Upper lobe of left lung (tissue), 6 donors: ENCODE data around the gene CRIP3. TPM values are rescaled to one million over a fixed set of nuclear protein-coding genes. Genes with fewer than 3 reads are reported as not detected.

ENCODE experiments used
- ATAC-seq, 2 donors: fragments of 200-7000 bp; cut with Tn5 transposase; one replicate each; pipeline ENCODE4 v1.9.1; 2022; ENCODE audit warnings: mild to moderate bottlenecking in 2 of 2, moderate library complexity in 2 of 2; ENCODE audit not compliant: low FRiP score in 2 of 2
- DNase-seq, 2 donors: peaks; one replicate each; pipeline ENCODE4 v3.0.0-alpha.2; 2019 to 2020
- H3K27ac ChIP-seq, 4 donors: fragments of 200-600 bp; sonication (generic); one replicate each; pipeline ENCODE4 v1.5.1; 2016 to 2019
- H3K27me3 ChIP-seq, 4 donors: fragments of 200-600 bp; sonication (generic); one replicate each; pipeline ENCODE4 v1.5.1; 2017 to 2019
- H3K36me3 ChIP-seq, 4 donors: fragments of 200-600 bp; sonication (generic); one replicate each; pipeline ENCODE4 v1.5.1; 2016 to 2019
- H3K4me1 ChIP-seq, 4 donors: fragments of 200-600 bp; sonication (generic); one replicate each; pipeline ENCODE4 v1.5.1; 2018 to 2019
- H3K4me3 ChIP-seq, 4 donors: fragments of 200-600 bp; sonication (generic); one replicate each; pipeline ENCODE4 v1.5.1; 2017 to 2019; ENCODE audit warnings: mild to moderate bottlenecking in 2 of 4, moderate library complexity in 1 of 4
- H3K9me3 ChIP-seq, 4 donors: fragments of 200-600 bp; sonication (generic); one replicate each; pipeline ENCODE4 v1.5.1; 2018 to 2019
- EP300 ChIP-seq, 4 donors: sonication (generic); formaldehyde crosslinking; IDR thresholded peaks; one replicate each; pipeline ENCODE4 v1.5.1; 2017; ENCODE audit warnings: antibody characterized with exemption in 4 of 4, control low read depth in 2 of 4
- POLR2A ChIP-seq, 4 donors: fragments of 450-650 bp; IDR thresholded peaks; one replicate each; pipeline ENCODE4 v1.5.1; 2016 to 2017; ENCODE audit warnings: antibody characterized with exemption in 4 of 4, mild to moderate bottlenecking in 2 of 4
- POLR2AphosphoS5 ChIP-seq, 2 donors: sonication (generic); formaldehyde crosslinking; IDR thresholded peaks; one replicate each; pipeline ENCODE4 v1.5.1; 2017; ENCODE audit warnings: antibody characterized with exemption in 2 of 2
- WGBS, 2 donors: methylation state at CpG; one replicate each; pipeline ENCODE4 v1.1.5; 2017 to 2018; 5-methylcytosine and 5-hydroxymethylcytosine counted together
- total RNA-seq, 6 donors: library from RNA; depleted of rRNA in 4 of 6; stranded (reverse); fragments of >200 nt in 4 of 6; gene quantifications; one replicate each; pipeline versions ENCODE4 v1.1.0 to v1.2.1, GENCODE V29; 2016 to 2021
- TF ChIP-seq, protein P1 (sequence below), 6 experiments: fragments of 450-650 bp in 4 of 6; fragments of 200-600 bp in 2 of 6; sonication (generic) in 2 of 6; IDR thresholded peaks; one replicate each; pipeline ENCODE4 v1.5.1; 2016 to 2019; ENCODE audit warnings: antibody characterized with exemption in 6 of 6
- donor health status: DM: no; HTN: no; CAD: no; lungs with moderate emphysema.
- donor health status: DM: no; HTN: yes; CAD: no; lungs with severe emphysema.

Gene CRIP3
- total RNA-seq, 6 donors from 2014 or later: 1.5 TPM; not detected in 5

DNA sequence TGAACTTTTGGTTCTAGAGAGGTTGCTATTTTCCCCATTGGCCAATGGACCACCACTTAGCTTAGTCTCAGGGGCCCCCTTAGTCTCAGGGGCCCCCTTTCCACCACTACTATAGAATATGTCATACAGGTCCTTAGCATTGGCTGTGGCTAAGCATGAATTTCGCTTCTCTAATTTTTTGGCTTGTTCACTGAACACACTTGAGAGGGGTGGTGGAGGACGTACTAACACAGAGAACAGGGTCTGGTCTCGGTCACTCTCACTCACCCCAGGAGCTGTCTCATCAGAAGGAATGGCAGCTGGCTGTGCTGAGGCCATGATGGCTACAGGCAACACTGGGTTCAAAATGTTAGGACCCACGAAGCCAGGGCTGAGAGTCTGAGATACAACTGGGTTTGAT is 30.5 kb upstream of the CRIP3 start:
- Histone ChIP-seq H3K9me3 (no peaks in the 10 kb centered on the region), H3K36me3 (peaks cover 12 to 72% (median 51%) of the 10 kb centered on the region in 4 donors), H3K27ac (no peak overlapping the region), H3K4me1 (no peaks in the 10 kb centered on the region), H3K27me3 (no peaks in the 10 kb centered on the region), H3K4me3 (no peak overlapping the region)
- DNase-seq (no peak), ATAC-seq (no peak)
- TF ChIP-seq, protein P1, sequence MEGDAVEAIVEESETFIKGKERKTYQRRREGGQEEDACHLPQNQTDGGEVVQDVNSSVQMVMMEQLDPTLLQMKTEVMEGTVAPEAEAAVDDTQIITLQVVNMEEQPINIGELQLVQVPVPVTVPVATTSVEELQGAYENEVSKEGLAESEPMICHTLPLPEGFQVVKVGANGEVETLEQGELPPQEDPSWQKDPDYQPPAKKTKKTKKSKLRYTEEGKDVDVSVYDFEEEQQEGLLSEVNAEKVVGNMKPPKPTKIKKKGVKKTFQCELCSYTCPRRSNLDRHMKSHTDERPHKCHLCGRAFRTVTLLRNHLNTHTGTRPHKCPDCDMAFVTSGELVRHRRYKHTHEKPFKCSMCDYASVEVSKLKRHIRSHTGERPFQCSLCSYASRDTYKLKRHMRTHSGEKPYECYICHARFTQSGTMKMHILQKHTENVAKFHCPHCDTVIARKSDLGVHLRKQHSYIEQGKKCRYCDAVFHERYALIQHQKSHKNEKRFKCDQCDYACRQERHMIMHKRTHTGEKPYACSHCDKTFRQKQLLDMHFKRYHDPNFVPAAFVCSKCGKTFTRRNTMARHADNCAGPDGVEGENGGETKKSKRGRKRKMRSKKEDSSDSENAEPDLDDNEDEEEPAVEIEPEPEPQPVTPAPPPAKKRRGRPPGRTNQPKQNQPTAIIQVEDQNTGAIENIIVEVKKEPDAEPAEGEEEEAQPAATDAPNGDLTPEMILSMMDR (IDR thresholded peaks at IDR 0.05): no peak
- no peak for TF ChIP-seq EP300 (IDR thresholded peaks at IDR 0.05)
- no peak for TF ChIP-seq POLR2A (IDR thresholded peaks at IDR 0.05)
- no peak for TF ChIP-seq POLR2AphosphoS5 (IDR thresholded peaks at IDR 0.05)
- WGBS, 2 donors: 88 to 94% methylated on average over 4 of the region's 4 CpGs

DNA sequence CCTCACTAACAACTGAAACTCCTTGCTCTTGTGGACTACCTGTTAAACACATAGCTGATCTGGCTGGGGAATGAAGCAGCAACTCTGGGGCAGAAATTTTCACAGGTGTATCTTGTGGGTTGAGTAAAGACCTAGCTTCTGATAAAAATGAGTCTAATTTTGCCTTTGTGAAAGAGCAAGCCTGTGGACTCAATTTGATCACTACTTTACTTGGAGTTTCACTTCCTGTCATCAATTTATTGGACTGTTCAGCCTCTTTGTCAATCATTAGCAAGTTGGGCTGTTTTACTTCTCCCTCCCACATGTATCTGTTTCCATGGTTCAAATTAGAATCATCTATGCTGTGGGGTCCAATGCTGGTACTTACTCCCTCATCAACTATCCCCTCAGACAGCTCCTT is 29.6 kb upstream of the CRIP3 start:
- Histone ChIP-seq H3K4me3 (no peak overlapping the region), H3K27me3 (no peaks in the 10 kb centered on the region), H3K36me3 (peaks cover 12 to 63% (median 49%) of the 10 kb centered on the region in 4 donors), H3K27ac (no peak overlapping the region), H3K4me1 (no peaks in the 10 kb centered on the region), H3K9me3 (no peaks in the 10 kb centered on the region)
- ATAC-seq (no peak), DNase-seq (no peak)
- TF ChIP-seq EP300 (IDR thresholded peaks at IDR 0.05) (no peak), POLR2A (IDR thresholded peaks at IDR 0.05) (no peak)

DNA sequence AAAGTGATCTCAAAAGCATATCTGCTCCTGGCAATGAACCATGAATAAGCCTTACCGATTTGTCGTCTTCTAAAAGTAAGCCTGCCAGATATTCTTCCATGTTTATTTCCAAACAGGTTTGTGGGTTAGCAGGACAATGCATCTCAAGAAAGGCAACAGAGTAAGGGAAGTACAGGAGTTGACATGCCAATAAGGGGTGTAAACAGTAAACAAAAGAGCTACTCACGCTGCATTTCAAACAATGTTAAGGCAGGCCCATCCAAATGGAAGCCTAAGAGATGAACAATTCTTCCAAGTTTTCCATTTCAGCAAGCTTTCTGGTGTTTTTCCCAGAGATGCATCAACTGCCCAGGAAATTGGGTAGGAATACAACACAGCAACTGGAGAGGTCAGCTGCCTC is 27.8 kb upstream of the CRIP3 start:
- no peaks in the 10 kb centered on the region for H3K4me1 ChIP-seq
- peaks cover 12 to 45% (median 34%) of the 10 kb centered on the region in 4 donors for H3K36me3 ChIP-seq
- H3K27ac ChIP-seq: no peak overlapping the region
- H3K9me3 ChIP-seq: no peaks in the 10 kb centered on the region
- H3K27me3 ChIP-seq: no peaks in the 10 kb centered on the region
- no peak overlapping the region for H3K4me3 ChIP-seq
- DNase-seq (no peak), ATAC-seq (no peak)
- TF ChIP-seq EP300 (IDR thresholded peaks at IDR 0.05): no peak
- no peak for TF ChIP-seq POLR2AphosphoS5 (IDR thresholded peaks at IDR 0.05)
- TF ChIP-seq POLR2A (IDR thresholded peaks at IDR 0.05): no peak
- 52 to 70% methylated on average over 3 of the region's 3 CpGs for WGBS, 2 donors

DNA sequence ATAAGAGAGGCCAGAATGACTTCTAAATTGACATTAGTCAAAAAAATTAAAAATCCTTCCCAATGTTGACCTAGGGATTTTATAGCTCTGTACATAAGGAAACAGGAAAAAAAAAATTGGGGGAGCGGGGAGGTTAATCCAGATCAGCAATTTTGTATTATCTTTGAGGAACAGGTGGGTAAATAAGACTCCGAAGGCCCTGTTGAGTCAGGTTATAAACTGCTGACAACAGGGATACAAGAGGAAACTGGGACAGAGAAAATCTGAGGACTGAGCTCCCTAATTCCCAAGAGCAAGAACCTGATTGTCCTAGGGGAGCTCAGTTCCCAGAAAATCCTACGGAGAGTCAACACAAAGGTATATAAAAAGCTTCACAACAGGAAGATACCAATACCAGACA is 26.8 kb upstream of the CRIP3 start:
- no peak for ATAC-seq

DNA sequence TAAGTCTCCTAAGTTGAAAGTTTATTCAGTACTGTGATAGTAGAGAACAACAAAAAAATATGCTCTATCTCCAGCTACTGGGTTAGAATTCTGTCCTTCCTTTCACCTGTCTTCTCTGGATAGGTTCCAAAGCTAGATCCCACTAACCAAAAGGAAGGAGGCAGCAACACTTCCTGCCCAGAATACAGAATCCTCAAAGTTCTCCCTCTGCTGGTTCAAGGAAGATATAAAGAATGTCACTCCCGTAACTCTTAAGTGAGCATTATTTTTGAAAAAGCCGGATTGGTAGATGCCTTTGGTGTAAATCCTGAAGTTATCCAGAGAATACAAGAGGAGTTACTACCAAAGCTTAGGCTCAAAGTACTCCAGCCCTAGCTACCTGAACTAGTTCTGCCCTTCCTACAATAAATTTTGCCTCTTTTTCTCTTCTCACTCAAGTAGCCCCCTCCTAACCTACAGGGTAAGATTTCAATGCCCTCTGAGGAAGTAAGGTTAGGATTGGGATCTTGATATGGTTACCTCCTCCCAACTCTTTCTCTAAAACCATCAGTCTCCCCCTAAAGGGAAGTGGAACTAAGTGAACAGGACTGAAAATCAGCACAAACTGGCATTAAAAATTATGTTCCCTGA is 26.0 kb upstream of the CRIP3 start:
- Histone ChIP-seq H3K4me1 (no peaks in the 10 kb centered on the region), H3K9me3 (no peaks in the 10 kb centered on the region), H3K36me3 (peaks cover under 1 to 27% (median 17%) of the 10 kb centered on the region in 4 donors), H3K4me3 (no peak overlapping the region), H3K27ac (no peak overlapping the region), H3K27me3 (no peaks in the 10 kb centered on the region)
- no peak for DNase-seq
- WGBS, 2 donors: 22 to 31% methylated on average over 2 of the region's 2 CpGs
- ATAC-seq: peak in 1 of 2 donors; percentile 56
- no peak for TF ChIP-seq POLR2A (IDR thresholded peaks at IDR 0.05)
- TF ChIP-seq EP300 (IDR thresholded peaks at IDR 0.05): no peak
- TF ChIP-seq, protein P1 (IDR thresholded peaks at IDR 0.05): peak; percentile 22 to 65 (median 50)
- no peak for TF ChIP-seq POLR2AphosphoS5 (IDR thresholded peaks at IDR 0.05)

More for the DNA sequence above, 26.8 kb upstream of the CRIP3 start:
- WGBS, 2 donors: 89 to 91% methylated on average over 3 of the region's 3 CpGs
- Histone ChIP-seq H3K27ac (no peak overlapping the region), H3K9me3 (no peaks in the 10 kb centered on the region), H3K27me3 (no peaks in the 10 kb centered on the region), H3K36me3 (peaks cover 9 to 36% (median 26%) of the 10 kb centered on the region in 4 donors), H3K4me3 (no peak overlapping the region), H3K4me1 (no peaks in the 10 kb centered on the region)
- DNase-seq: no peak
- no peak for TF ChIP-seq EP300 (IDR thresholded peaks at IDR 0.05)
- TF ChIP-seq, protein P1 (IDR thresholded peaks at IDR 0.05): no peak

DNA sequence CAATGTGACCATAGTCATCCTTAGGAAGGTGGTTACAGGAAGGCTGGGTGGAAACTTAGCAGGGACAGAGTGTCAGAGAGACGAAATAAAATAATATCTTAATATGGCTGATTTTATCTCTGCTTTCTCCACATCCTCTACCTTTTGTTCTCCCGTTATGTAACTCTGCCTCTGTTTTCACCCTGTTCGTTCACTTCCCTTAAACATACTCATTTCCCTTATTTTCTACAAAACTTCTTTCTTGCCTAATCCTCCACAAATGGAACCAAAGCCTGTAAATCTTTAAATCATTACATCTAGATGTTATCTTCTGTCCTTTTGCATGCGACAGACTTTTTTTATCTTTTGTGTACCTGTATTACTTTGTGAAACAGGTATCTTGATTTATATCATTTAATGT is 23.3 kb upstream of the CRIP3 start:
- Histone ChIP-seq H3K36me3 (peaks cover 0 to under 1% (median 0%) of the 10 kb centered on the region in 4 donors), H3K27ac (no peak overlapping the region), H3K4me1 (no peaks in the 10 kb centered on the region), H3K9me3 (no peaks in the 10 kb centered on the region), H3K27me3 (no peaks in the 10 kb centered on the region), H3K4me3 (no peak overlapping the region)
- 51 to 58% methylated on average over 4 of the region's 4 CpGs for WGBS, 2 donors
- no peak for ATAC-seq
- DNase-seq: no peak
- TF ChIP-seq EP300 (IDR thresholded peaks at IDR 0.05) (no peak), POLR2A (IDR thresholded peaks at IDR 0.05) (no peak), POLR2AphosphoS5 (IDR thresholded peaks at IDR 0.05) (no peak)
- TF ChIP-seq, protein P1 (IDR thresholded peaks at IDR 0.05): no peak
